HG03175 (cell line): ENCODE measurements around the gene CCPG1.

ENCODE experiments used
- ATAC-seq: cut with Tn5 transposase; IDR thresholded peaks from one replicate; pipeline ENCODE4 v1.9.1; 2021; ENCODE audit warnings: mild to moderate bottlenecking, moderate library complexity; ENCODE audit not compliant: unreplicated experiment

The CCPG1 gene

GRCh38 chr15:55320963-55321362 is 87.2 kb downstream of the CCPG1 start:
- ATAC-seq: no peak

- ATAC-seq: no peak
Measured at GRCh38 chr15:55320238-55320550, 88.0 kb downstream of the CCPG1 start.

- peak; percentile 35 for ATAC-seq
Measured at GRCh38 chr15:55319537-55320237, 88.5 kb downstream of the CCPG1 start.

GRCh38 chr15:55318588-55319494 is 89.3 kb downstream of the CCPG1 start, which contains the start of the genes PIGB and PIGBOS1:
TSS of gene PIGB (plus strand) at chr15:55319222. CDS start at chr15:55319251, 29 bp downstream.
TSS of gene PIGBOS1 (minus strand) at chr15:55319123. CDS start at chr15:55317792, 1,331 bp downstream.
- peak; percentile 94 for ATAC-seq
